GM12878 (cell line): Measurements from ENCODE around the gene SERPINH1. TPM values are rescaled to one million over a fixed set of nuclear protein-coding genes. Genes with fewer than 3 reads are reported as not detected.

Experiments used
- BACH1 ChIP-seq: fragments of 450-650 bp; IDR thresholded peaks from 2 replicates; pipeline ENCODE4 v1.6.1; 2017; ENCODE audit warnings: mild to moderate bottlenecking, borderline replicate concordance
- CBX3 ChIP-seq: fragments of 200-600 bp; sonication (generic); IDR thresholded peaks from 2 replicates; pipeline ENCODE4 v1.6.1; 2016; ENCODE audit warnings: low read depth, borderline replicate concordance
- CREB1 ChIP-seq: IDR thresholded peaks from 2 replicates; pipeline ENCODE4 v1.6.1; 2012; ENCODE audit warnings: low read depth, mild to moderate bottlenecking, inconsistent platforms
- CREM ChIP-seq: IDR thresholded peaks from 2 replicates; pipeline ENCODE4 v1.6.1; 2014; ENCODE audit warnings: antibody characterized with exemption, low read depth
- DPF2 ChIP-seq: fragments of 450-650 bp; IDR thresholded peaks from 2 replicates; pipeline ENCODE4 v1.6.1; 2017; ENCODE audit warnings: mild to moderate bottlenecking
- FOXK2 ChIP-seq: fragments of 450-650 bp; IDR thresholded peaks from 2 replicates; pipeline ENCODE4 v1.6.1; 2017; ENCODE audit warnings: mild to moderate bottlenecking, moderate library complexity
- HCFC1 ChIP-seq: fragments of 150-350 bp; IDR thresholded peaks from 2 replicates; pipeline ENCODE4 v1.6.1; 2014; ENCODE audit warnings: low read length
- HDGF ChIP-seq: fragments of 450-650 bp; IDR thresholded peaks from 2 replicates; pipeline ENCODE4 v1.6.1; 2016; ENCODE audit warnings: antibody characterized with exemption
- IKZF2 ChIP-seq, 2 experiments: fragments of 450-650 bp; IDR thresholded peaks; 2 replicates each; pipeline ENCODE4 v1.6.1; 2017; ENCODE audit warnings: mild to moderate bottlenecking in 2 of 2, moderate library complexity in 2 of 2
- JUND ChIP-seq: IDR thresholded peaks from 2 replicates; pipeline ENCODE4 v1.6.1; 2012; ENCODE audit warnings: low read depth, mild to moderate bottlenecking, low read length, improper control_type of control experiment, moderate library complexity
- LARP7 ChIP-seq: fragments of 450-650 bp; IDR thresholded peaks from 2 replicates; pipeline ENCODE4 v1.6.1; 2017; ENCODE audit warnings: mild to moderate bottlenecking
- MTA3 ChIP-seq: IDR thresholded peaks from 2 replicates; pipeline ENCODE4 v1.6.1; 2012; ENCODE audit warnings: low read length, inconsistent platforms, borderline replicate concordance
- MXI1 ChIP-seq: fragments of 150-350 bp; IDR thresholded peaks from 2 replicates; pipeline ENCODE4 v1.6.1; 2011; ENCODE audit warnings: low read depth, mild to moderate bottlenecking, inconsistent platforms, low read length, improper control_type of control experiment
- PML ChIP-seq: IDR thresholded peaks from 2 replicates; pipeline ENCODE4 v1.6.1; 2012; ENCODE audit warnings: low read length, inconsistent platforms
- POLR2A ChIP-seq: IDR thresholded peaks from 2 replicates; pipeline ENCODE4 v1.6.1; 2011; ENCODE audit warnings: low read depth, mild to moderate bottlenecking, low read length
- POLR2AphosphoS2 ChIP-seq: IDR thresholded peaks from 2 replicates; pipeline ENCODE4 v1.6.1; 2011; ENCODE audit warnings: low read depth, mild to moderate bottlenecking, low read length, improper control_type of control experiment, moderate library complexity
- RAD51 ChIP-seq: fragments of 450-650 bp; IDR thresholded peaks from 2 replicates; pipeline ENCODE4 v1.6.1; 2016; ENCODE audit warnings: moderate library complexity, mild to moderate bottlenecking, inconsistent platforms
- RUNX3 ChIP-seq: IDR thresholded peaks from 2 replicates; pipeline ENCODE4 v1.6.1; 2012; ENCODE audit warnings: low read length, inconsistent platforms
- SIX5 ChIP-seq: IDR thresholded peaks from 2 replicates; pipeline ENCODE4 v1.6.1; 2011; ENCODE audit warnings: mild to moderate bottlenecking, low read depth, low read length, moderate library complexity; ENCODE audit not compliant: severe bottlenecking
- SMAD1 ChIP-seq: fragments of 450-650 bp; IDR thresholded peaks from 2 replicates; pipeline ENCODE4 v1.6.1; 2018; ENCODE audit warnings: mild to moderate bottlenecking, low read depth; ENCODE audit not compliant: partially characterized antibody
- SMAD5 ChIP-seq: IDR thresholded peaks from 2 replicates; pipeline ENCODE4 v1.6.1; 2016; ENCODE audit warnings: antibody characterized with exemption, low read depth
- TCF7 ChIP-seq: IDR thresholded peaks from 2 replicates; pipeline ENCODE4 v1.6.1; 2014; ENCODE audit warnings: antibody characterized with exemption, borderline replicate concordance
- ZNF384 ChIP-seq: IDR thresholded peaks from 2 replicates; pipeline ENCODE4 v1.6.1; 2012; ENCODE audit warnings: low read depth, mild to moderate bottlenecking, low read length, improper control_type of control experiment, borderline replicate concordance
- polyA plus RNA-seq, 11 experiments: library from polyadenylated mRNA; depleted of rRNA in 4 of 11; unstranded in 6 of 11; stranded (reverse) in 5 of 11; fragments of >200 nt; fragmentation: Nextera tagmentation in 4 of 11; fragmentation: Illumina TruSeq in 1 of 11; extraction: Ambion mirVana in 4 of 11; extraction: Trizol in 1 of 11; gene quantifications; 1 replicate in 1 of 11; 2 replicates in 10 of 11; pipeline versions ENCODE4 v1.2.1 to v1.2.3, GENCODE V29; 2011 to 2016; ENCODE audit warnings: inconsistent platforms in 2 of 11, missing spikeins in 2 of 11, low read depth in 1 of 11
- total RNA-seq, 4 experiments: library from RNA; depleted of rRNA in 3 of 4; stranded (reverse); fragments of >200 nt in 3 of 4; fragmentation: Illumina TruSeq in 1 of 4; extraction: Trizol in 1 of 4; gene quantifications; 2 replicates each; pipeline versions ENCODE4 v1.2.1 to v1.2.3, GENCODE V29; 2013 to 2021
- TF ChIP-seq, protein P1 (sequence below): IDR thresholded peaks from 2 replicates; pipeline ENCODE4 v1.6.1; 2011; ENCODE audit warnings: borderline replicate concordance, low read depth, mild to moderate bottlenecking, moderate library complexity, low read length; ENCODE audit not compliant: insufficient read depth, poor library complexity, severe bottlenecking
- TF ChIP-seq, protein P2 (sequence below): IDR thresholded peaks from 2 replicates; pipeline ENCODE4 v1.6.1; 2011; ENCODE audit warnings: mild to moderate bottlenecking, low read depth, low read length, moderate library complexity; ENCODE audit not compliant: insufficient replicate concordance
- TF ChIP-seq, protein P3 (sequence below): IDR thresholded peaks from 2 replicates; pipeline ENCODE4 v1.6.1; 2012; ENCODE audit warnings: low read depth, low read length, improper control_type of control experiment
- TF ChIP-seq, protein P4 (sequence below): IDR thresholded peaks from 2 replicates; pipeline ENCODE4 v1.6.1; 2012; ENCODE audit warnings: low read length, inconsistent platforms
- TF ChIP-seq, protein P5 (sequence below): IDR thresholded peaks from 2 replicates; pipeline ENCODE4 v1.6.1; 2011; ENCODE audit warnings: borderline replicate concordance, low read depth, mild to moderate bottlenecking, moderate library complexity, mixed read lengths, low read length; ENCODE audit not compliant: insufficient read depth; ENCODE audit errors: extremely low read length

The SERPINH1 gene
- total and polyA plus RNA-seq, 10 of the 15 experiments (the other 5 are each of a cell fraction or from before 2014, with no cell fraction given), result 0.34 to 19.8 (median 13.7) TPM

DNA sequence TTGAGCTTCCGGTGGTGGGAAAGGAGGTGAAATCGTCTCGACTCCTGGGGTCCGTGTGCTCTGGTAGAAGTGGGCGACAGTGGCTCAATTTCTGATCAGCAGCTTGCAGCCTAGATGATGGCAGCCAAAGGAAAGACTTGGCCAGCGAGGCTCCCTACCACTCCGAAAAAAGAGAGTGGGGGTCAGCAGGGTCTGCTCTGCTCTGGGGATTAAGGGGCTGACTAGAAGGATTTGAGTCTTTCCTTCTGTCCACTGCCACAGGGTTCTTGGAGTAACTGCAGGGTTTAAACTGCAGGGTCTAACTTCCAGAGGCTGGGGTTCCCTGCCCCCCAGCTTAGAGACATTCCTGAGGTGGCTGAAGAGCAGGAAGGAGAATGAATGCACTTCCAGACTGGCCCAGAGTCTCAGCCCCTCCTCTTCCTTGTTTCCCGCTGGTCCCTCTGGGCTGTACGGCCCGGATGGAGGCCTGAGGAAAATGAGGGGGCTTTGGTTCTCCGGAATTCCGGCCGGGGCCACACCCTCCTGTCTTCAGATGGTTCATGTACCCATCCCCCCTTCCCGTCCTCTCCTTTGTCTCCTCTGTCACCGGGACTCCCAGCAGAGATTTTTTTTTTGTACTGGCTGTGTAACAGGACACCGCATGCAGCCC is 907 bp downstream of the SERPINH1 start (continued):
- TF ChIP-seq, protein P1, sequence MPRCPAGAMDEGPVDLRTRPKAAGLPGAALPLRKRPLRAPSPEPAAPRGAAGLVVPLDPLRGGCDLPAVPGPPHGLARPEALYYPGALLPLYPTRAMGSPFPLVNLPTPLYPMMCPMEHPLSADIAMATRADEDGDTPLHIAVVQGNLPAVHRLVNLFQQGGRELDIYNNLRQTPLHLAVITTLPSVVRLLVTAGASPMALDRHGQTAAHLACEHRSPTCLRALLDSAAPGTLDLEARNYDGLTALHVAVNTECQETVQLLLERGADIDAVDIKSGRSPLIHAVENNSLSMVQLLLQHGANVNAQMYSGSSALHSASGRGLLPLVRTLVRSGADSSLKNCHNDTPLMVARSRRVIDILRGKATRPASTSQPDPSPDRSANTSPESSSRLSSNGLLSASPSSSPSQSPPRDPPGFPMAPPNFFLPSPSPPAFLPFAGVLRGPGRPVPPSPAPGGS, result no peak
- TF ChIP-seq, protein P2, sequence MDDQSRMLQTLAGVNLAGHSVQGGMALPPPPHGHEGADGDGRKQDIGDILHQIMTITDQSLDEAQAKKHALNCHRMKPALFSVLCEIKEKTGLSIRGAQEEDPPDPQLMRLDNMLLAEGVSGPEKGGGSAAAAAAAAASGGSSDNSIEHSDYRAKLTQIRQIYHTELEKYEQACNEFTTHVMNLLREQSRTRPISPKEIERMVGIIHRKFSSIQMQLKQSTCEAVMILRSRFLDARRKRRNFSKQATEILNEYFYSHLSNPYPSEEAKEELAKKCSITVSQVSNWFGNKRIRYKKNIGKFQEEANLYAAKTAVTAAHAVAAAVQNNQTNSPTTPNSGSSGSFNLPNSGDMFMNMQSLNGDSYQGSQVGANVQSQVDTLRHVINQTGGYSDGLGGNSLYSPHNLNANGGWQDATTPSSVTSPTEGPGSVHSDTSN, result no peak
- TF ChIP-seq PML, result peak; percentile 35; the same call in 1 of the 2 replicates
- TF ChIP-seq RUNX3, result no peak; the same call in 1 of the 2 replicates
- no peak for TF ChIP-seq BACH1
- TF ChIP-seq CBX3, result no peak
- no peak for TF ChIP-seq ZNF384
- no peak for TF ChIP-seq TCF7
- 0 out of 2 replicates have a peak, but pooled peaks have one; percentile 11 for TF ChIP-seq SMAD5
- TF ChIP-seq, protein P3, sequence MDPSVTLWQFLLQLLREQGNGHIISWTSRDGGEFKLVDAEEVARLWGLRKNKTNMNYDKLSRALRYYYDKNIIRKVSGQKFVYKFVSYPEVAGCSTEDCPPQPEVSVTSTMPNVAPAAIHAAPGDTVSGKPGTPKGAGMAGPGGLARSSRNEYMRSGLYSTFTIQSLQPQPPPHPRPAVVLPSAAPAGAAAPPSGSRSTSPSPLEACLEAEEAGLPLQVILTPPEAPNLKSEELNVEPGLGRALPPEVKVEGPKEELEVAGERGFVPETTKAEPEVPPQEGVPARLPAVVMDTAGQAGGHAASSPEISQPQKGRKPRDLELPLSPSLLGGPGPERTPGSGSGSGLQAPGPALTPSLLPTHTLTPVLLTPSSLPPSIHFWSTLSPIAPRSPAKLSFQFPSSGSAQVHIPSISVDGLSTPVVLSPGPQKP, result no peak
- no peak for TF ChIP-seq FOXK2
- no peak for TF ChIP-seq RAD51
- 0 out of 4 replicates have a peak, but pooled peaks of 1 of the 2 experiments have one; percentile 10 for TF ChIP-seq IKZF2 (IDR thresholded peaks at IDR 0.05)
- TF ChIP-seq, protein P4, sequence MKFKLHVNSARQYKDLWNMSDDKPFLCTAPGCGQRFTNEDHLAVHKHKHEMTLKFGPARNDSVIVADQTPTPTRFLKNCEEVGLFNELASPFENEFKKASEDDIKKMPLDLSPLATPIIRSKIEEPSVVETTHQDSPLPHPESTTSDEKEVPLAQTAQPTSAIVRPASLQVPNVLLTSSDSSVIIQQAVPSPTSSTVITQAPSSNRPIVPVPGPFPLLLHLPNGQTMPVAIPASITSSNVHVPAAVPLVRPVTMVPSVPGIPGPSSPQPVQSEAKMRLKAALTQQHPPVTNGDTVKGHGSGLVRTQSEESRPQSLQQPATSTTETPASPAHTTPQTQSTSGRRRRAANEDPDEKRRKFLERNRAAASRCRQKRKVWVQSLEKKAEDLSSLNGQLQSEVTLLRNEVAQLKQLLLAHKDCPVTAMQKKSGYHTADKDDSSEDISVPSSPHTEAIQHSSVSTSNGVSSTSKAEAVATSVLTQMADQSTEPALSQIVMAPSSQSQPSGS, result no peak
- no peak for TF ChIP-seq HDGF
- TF ChIP-seq DPF2, result no peak
- TF ChIP-seq CREB1, result no peak
- no peak for TF ChIP-seq POLR2A
- TF ChIP-seq CREM, result no peak
- TF ChIP-seq, protein P5, sequence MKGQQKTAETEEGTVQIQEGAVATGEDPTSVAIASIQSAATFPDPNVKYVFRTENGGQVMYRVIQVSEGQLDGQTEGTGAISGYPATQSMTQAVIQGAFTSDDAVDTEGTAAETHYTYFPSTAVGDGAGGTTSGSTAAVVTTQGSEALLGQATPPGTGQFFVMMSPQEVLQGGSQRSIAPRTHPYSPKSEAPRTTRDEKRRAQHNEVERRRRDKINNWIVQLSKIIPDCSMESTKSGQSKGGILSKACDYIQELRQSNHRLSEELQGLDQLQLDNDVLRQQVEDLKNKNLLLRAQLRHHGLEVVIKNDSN, result no peak
- TF ChIP-seq JUND, result no peak
- TF ChIP-seq MXI1, result peak; percentile 28; the same call in 1 of the 2 replicates
- no peak for TF ChIP-seq HCFC1
- TF ChIP-seq MTA3, result no peak; the same call in 1 of the 2 replicates
- no peak for TF ChIP-seq POLR2AphosphoS2
- TF ChIP-seq LARP7, result 0 out of 2 replicates have a peak, but pooled peaks have one; percentile 19
- peak; percentile 15 for TF ChIP-seq SMAD1
- TF ChIP-seq SIX5, result no peak
